Measurements from ENCODE around the gene MYL5. TPM values are rescaled to one million over a fixed set of nuclear protein-coding genes. Genes with fewer than 3 reads are reported as not detected.

Gene MYL5
- total and polyA plus RNA-seq, 10 of the 15 experiments (the other 5 are each of a cell fraction or from before 2014, with no cell fraction given), result 1.2 to 13.8 (median 7.1) TPM

DNA sequence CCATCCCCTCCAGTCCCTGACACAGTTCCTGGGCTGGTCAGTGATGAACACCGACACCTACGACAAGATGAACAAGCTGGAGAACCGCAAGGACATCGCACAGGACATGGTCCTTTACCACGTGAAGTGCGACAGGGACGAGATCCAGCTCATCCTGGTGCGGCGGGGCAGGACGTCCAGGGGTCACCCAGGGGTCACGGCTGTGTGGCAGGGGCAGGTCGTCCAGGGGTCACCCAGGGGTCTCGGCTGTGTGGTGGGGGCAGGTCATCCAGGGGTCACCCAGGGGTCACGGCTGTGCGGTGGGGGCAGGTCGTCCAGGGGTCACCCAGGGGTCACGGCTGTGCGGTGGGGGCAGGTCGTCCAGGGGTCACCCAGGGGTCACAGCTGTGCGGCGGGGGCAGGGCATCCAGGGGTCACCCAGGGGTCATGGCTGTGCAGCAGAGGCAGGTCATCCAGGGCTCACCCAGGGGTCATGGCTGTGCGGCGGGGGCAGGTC lies 17.0 kb upstream of the MYL5 start:
- intact Hi-C loops (cut with micrococcal nuclease; ENCODE audit: unreplicated experiment), result no loop called here
- CTCF ChIA-PET, result no interaction called here
- no peaks in the 10 kb centered on the region for H4K20me1 ChIP-seq (ENCODE audit: control insufficient read depth, insufficient read depth)
- no peak for ATAC-seq
- FAIRE-seq, result no peak
- RAD21 ChIA-PET (ENCODE audit: unreplicated experiment), result no interaction called here
- no peaks in the 10 kb centered on the region for H3K79me2 ChIP-seq (ENCODE audit: control insufficient read depth, insufficient read depth, low read length)
- H3K4me2 ChIP-seq (ENCODE audit: control insufficient read depth, insufficient read depth), result no peak overlapping the region
- no peak overlapping the region for H2AFZ ChIP-seq (ENCODE audit: control insufficient read depth, low read depth, low read length)
- BruUV-seq (replicated peaks), result no TSS peak
- H3K27me3 ChIP-seq (replicated peaks in 1 of 2; ENCODE audit: control insufficient read depth in 2 of 2, insufficient read depth in 2 of 2, low read length in 1 of 2), result no peaks in the 10 kb centered on the region
- TF ChIP-seq ZBED1 (IDR thresholded peaks at IDR 0.05; ENCODE audit: borderline replicate concordance), result no peak
- TF ChIP-seq MXI1 (IDR thresholded peaks at IDR 0.05; ENCODE audit: low read depth, low read length), result no peak
- TF ChIP-seq MYB (IDR thresholded peaks at IDR 0.05; ENCODE audit: borderline replicate concordance, low read depth, low read length), result no peak
- TF ChIP-seq STAT3 (IDR thresholded peaks at IDR 0.05; ENCODE audit: low read depth, low read length), result no peak
- TF ChIP-seq, protein P1, sequence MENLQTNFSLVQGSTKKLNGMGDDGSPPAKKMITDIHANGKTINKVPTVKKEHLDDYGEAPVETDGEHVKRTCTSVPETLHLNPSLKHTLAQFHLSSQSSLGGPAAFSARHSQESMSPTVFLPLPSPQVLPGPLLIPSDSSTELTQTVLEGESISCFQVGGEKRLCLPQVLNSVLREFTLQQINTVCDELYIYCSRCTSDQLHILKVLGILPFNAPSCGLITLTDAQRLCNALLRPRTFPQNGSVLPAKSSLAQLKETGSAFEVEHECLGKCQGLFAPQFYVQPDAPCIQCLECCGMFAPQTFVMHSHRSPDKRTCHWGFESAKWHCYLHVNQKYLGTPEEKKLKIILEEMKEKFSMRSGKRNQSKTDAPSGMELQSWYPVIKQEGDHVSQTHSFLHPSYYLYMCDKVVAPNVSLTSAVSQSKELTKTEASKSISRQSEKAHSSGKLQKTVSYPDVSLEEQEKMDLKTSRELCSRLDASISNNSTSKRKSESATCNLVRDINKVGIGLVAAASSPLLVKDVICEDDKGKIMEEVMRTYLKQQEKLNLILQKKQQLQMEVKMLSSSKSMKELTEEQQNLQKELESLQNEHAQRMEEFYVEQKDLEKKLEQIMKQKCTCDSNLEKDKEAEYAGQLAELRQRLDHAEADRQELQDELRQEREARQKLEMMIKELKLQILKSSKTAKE (IDR thresholded peaks at IDR 0.05; ENCODE audit: low read depth, poor library complexity, severe bottlenecking), result no peak
- no peak for TF ChIP-seq SMC3 (IDR thresholded peaks at IDR 0.05; ENCODE audit: borderline replicate concordance, low read length)
- no peak for TF ChIP-seq BCL11A (IDR thresholded peaks at IDR 0.05; ENCODE audit: low read depth, low read length)
- 83% methylated on average over 23 of the region's 23 CpGs for WGBS (ENCODE audit: insufficient coverage, insufficient replicate concordance, low lambda C conversion rate, missing lambda C conversion rate)
- no peak overlapping the region for H3K9ac ChIP-seq (ENCODE audit: control insufficient read depth, insufficient read depth, low read length)
- H3K4me3 ChIP-seq, result no peak overlapping the region
- DNase-seq (ENCODE audit: low read depth, low spot score), result no peak
- H3K4me1 ChIP-seq (ENCODE audit: control insufficient read depth, insufficient read depth, low read length), result no peaks in the 10 kb centered on the region
- H3K9me3 ChIP-seq (replicated peaks; ENCODE audit: control insufficient read depth, insufficient read depth, low read length), result no peaks in the 10 kb centered on the region; the same call in 2 of the 3 replicates
- in situ Hi-C loops (cut with MboI), result no loop called here
- no peaks in the 10 kb centered on the region for H3K36me3 ChIP-seq (ENCODE audit: control insufficient read depth in 2 of 2, insufficient read depth in 2 of 2, low read length in 1 of 2)
- POLR2A ChIA-PET, result no interaction called here
- no peak overlapping the region for H3K27ac ChIP-seq (ENCODE audit: control insufficient read depth, insufficient read depth)
- SMC1A ChIA-PET (ENCODE audit: uncharacterized antibody, unreplicated experiment), result no interaction called here

All from GM12878 (cell line).